Measurements from ENCODE around the gene HCFC1R1. TPM values are rescaled to one million over a fixed set of nuclear protein-coding genes. Genes with fewer than 3 reads are reported as not detected.

HCFC1R1 gene
- total RNA-seq, 1 experiment from 2014 or later = 60.0 TPM

GRCh38 chr16:2973605-2974318 is 50.0 kb downstream of the HCFC1R1 start:
- Histone ChIP-seq H3K27ac (ENCODE audit: low read depth, low read length) (peak overlapping the region; percentile 95; the same call in 1 of the 2 replicates), H3K9ac (ENCODE audit: low read length) (no peak overlapping the region), H3K9me2 (ENCODE audit: insufficient read depth) (no peaks in the 10 kb centered on the region), H4K20me1 (ENCODE audit: insufficient read depth) (peaks cover 6% of the 10 kb centered on the region; the same call in 1 of the 2 replicates), H3K36me3 (ENCODE audit: control insufficient read depth in 1 of 2, insufficient read depth in 2 of 2, low read length in 2 of 2) (peaks cover 5 to 40% of the 10 kb centered on the region in 2 experiments; a peak in 3 of 4 replicates), H2AFZ (ENCODE audit: low read depth, low read length, poor library complexity, severe bottlenecking) (no peak overlapping the region), H3K9me3 (ENCODE audit: control insufficient read depth in 1 of 2, insufficient read depth in 1 of 2, low read depth in 1 of 2, low read length in 2 of 2) (no peaks in the 10 kb centered on the region), H3K4me2 (ENCODE audit: low read length) (no peak overlapping the region), H3K79me2 (ENCODE audit: insufficient read depth, low read length) (peaks cover 68% of the 10 kb centered on the region), H3K27me3 (ENCODE audit: insufficient read depth, low read length) (no peaks in the 10 kb centered on the region), H3K4me1 (ENCODE audit: control insufficient read depth in 1 of 2, insufficient read depth in 2 of 2, low read length in 2 of 2) (peaks cover 7 to 27% of the 10 kb centered on the region in 2 experiments; a peak in 3 of 4 replicates), H3K4me3 (replicated peaks in 1 of 2; ENCODE audit: low read depth in 1 of 2, low read length in 2 of 2) (no peak overlapping the region)
- no TSS peak for BruUV-seq (replicated peaks)
- TF ChIP-seq EZH2 (IDR thresholded peaks at IDR 0.05) = no peak
- no peak for TF ChIP-seq ELF1 (IDR thresholded peaks at IDR 0.05; ENCODE audit: borderline replicate concordance, low read depth)
- no peak for TF ChIP-seq SRF (IDR thresholded peaks at IDR 0.05; ENCODE audit: low read depth)
- no peak for TF ChIP-seq FOSL1 (IDR thresholded peaks at IDR 0.05; ENCODE audit: low read depth)
- no peak for TF ChIP-seq YY1 (IDR thresholded peaks at IDR 0.05; ENCODE audit: extremely low read depth, insufficient replicate concordance, low read depth, low read length)
- TF ChIP-seq CBX3 (IDR thresholded peaks at IDR 0.05; ENCODE audit: low read depth) = no peak
- TF ChIP-seq POLR2A (IDR thresholded peaks at IDR 0.05; ENCODE audit: borderline replicate concordance, extremely low read depth, insufficient read depth, insufficient read length) = no peak
- TF ChIP-seq ATF3 (IDR thresholded peaks at IDR 0.05) = no peak
- TF ChIP-seq MAX (IDR thresholded peaks at IDR 0.05) = no peak
- no peak for TF ChIP-seq ZNF274 (IDR thresholded peaks at IDR 0.05; ENCODE audit: low read depth, low read length)
- no peak for TF ChIP-seq SP1 (IDR thresholded peaks at IDR 0.05; ENCODE audit: low read depth)
- TF ChIP-seq ZFX (IDR thresholded peaks at IDR 0.05) = no peak
- no peak for TF ChIP-seq TCF7L2 (IDR thresholded peaks at IDR 0.05; ENCODE audit: borderline replicate concordance, extremely low read depth, insufficient read depth, insufficient read length)
- TF ChIP-seq, protein P1, sequence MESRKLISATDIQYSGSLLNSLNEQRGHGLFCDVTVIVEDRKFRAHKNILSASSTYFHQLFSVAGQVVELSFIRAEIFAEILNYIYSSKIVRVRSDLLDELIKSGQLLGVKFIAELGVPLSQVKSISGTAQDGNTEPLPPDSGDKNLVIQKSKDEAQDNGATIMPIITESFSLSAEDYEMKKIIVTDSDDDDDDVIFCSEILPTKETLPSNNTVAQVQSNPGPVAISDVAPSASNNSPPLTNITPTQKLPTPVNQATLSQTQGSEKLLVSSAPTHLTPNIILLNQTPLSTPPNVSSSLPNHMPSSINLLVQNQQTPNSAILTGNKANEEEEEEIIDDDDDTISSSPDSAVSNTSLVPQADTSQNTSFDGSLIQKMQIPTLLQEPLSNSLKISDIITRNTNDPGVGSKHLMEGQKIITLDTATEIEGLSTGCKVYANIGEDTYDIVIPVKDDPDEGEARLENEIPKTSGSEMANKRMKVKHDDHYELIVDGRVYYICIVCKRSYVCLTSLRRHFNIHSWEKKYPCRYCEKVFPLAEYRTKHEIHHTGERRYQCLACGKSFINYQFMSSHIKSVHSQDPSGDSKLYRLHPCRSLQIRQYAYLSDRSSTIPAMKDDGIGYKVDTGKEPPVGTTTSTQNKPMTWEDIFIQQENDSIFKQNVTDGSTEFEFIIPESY (IDR thresholded peaks at IDR 0.05; ENCODE audit: extremely low read depth, insufficient replicate concordance, low read length) = no peak
- no peak for TF ChIP-seq EGR1 (IDR thresholded peaks at IDR 0.05; ENCODE audit: low read depth)
- POLR2A ChIA-PET = interaction anchor here (1.0 kb wide), 1 partner anchor 55 kb away, joined by 3 read pairs; no protein-coding TSS in a partner anchor
- CTCF ChIA-PET = no interaction called here
- no peak for DNase-seq (ENCODE audit: low read depth, low spot score)
- ATAC-seq = no peak
- intact Hi-C loops (cut with micrococcal nuclease) = no loop called here
- RAD21 ChIA-PET (ENCODE audit: low non-redundant PET in 1 of 2, low total read pairs in 2 of 2, uncharacterized antibody in 2 of 2, unreplicated experiment in 2 of 2) = no interaction called here

All from HCT116 (cell line).